PC-9 (cell line): Measurements from ENCODE around the gene ITGB3. TPM values are rescaled to one million over a fixed set of nuclear protein-coding genes. Genes with fewer than 3 reads are reported as not detected.

Experiments
- BruUV-seq: library from RNA; stranded (reverse); fragments of 400-500 nt; replicated peaks from 2 replicates; lab custom pipeline; 2021; lab: Mats Ljungman, UMichigan
- CTCF ChIA-PET: fragments of 300-600 bp; sonication (Branson Sonifier 250); formaldehyde crosslinking; loops from one replicate; lab custom pipeline; 2022; ENCODE audit warnings: antibody characterized with exemption; lab: Charles Lee
- POLR2A ChIA-PET: fragments of 300-600 bp; sonication (Branson Sonifier 250); formaldehyde crosslinking; loops from one replicate; lab custom pipeline; 2022; ENCODE audit warnings: antibody characterized with exemption; ENCODE audit not compliant: unreplicated experiment; lab: Charles Lee
- DNase-seq, 2 experiments: peaks; one replicate each; pipeline versions ENCODE4 v3.0.0 to v3.0.0-alpha.2; 2015 to 2022; ENCODE audit warnings: mixed read lengths in 1 of 2
- H2AFZ ChIP-seq: fragments of 200-600 bp; sonication (generic); 2 replicates; pipeline ENCODE4 v1.8.1; 2017; ENCODE audit warnings: antibody characterized with exemption
- H3F3A ChIP-seq: fragments of 200-600 bp; sonication (generic); 2 replicates; pipeline ENCODE4 v1.8.1; 2017; ENCODE audit warnings: antibody characterized with exemption, mild to moderate bottlenecking, low read depth; ENCODE audit not compliant: insufficient read depth
- H3K27ac ChIP-seq: fragments of 200-600 bp; sonication (generic); 2 replicates; pipeline ENCODE4 v1.6.1; 2016; ENCODE audit warnings: mixed run types
- H3K27me3 ChIP-seq: fragments of 200-600 bp; sonication (generic); 2 replicates; pipeline ENCODE4 v1.6.1; 2016; ENCODE audit warnings: low read depth, mixed run types; ENCODE audit not compliant: insufficient read depth
- H3K36me3 ChIP-seq: fragments of 200-600 bp; sonication (generic); 2 replicates; pipeline ENCODE4 v1.6.1; 2016; ENCODE audit warnings: low read depth, mixed run types
- H3K4me1 ChIP-seq: fragments of 200-600 bp; sonication (generic); replicated peaks from 2 replicates; pipeline ENCODE4 v1.6.1; 2016; ENCODE audit warnings: mixed run types; ENCODE audit not compliant: insufficient read depth
- H3K4me2 ChIP-seq: fragments of 200-600 bp; sonication (generic); 2 replicates; pipeline ENCODE4 v1.6.1; 2017; ENCODE audit warnings: mixed run types
- H3K4me3 ChIP-seq: fragments of 200-600 bp; sonication (generic); 2 replicates; pipeline ENCODE4 v1.6.1; 2016; ENCODE audit warnings: mixed run types
- H3K79me2 ChIP-seq: fragments of 200-600 bp; sonication (generic); 2 replicates; pipeline ENCODE4 v1.6.1; 2017; ENCODE audit warnings: low read depth, mixed run types
- H3K9me2 ChIP-seq: fragments of 200-600 bp; sonication (generic); 2 replicates; pipeline ENCODE4 v1.8.1; 2017; ENCODE audit warnings: mild to moderate bottlenecking; ENCODE audit not compliant: insufficient read depth
- H3K9me3 ChIP-seq: fragments of 200-600 bp; sonication (generic); 2 replicates; pipeline ENCODE4 v1.8.1; 2016; ENCODE audit warnings: low read depth; ENCODE audit not compliant: insufficient read depth
- H4K20me1 ChIP-seq: fragments of 200-600 bp; sonication (generic); 2 replicates; pipeline ENCODE4 v1.8.1; 2017; ENCODE audit not compliant: insufficient read depth
- EZH2 ChIP-seq: fragments of 200-600 bp; sonication (generic); IDR thresholded peaks from 2 replicates; pipeline ENCODE4 v1.8.0; 2017; ENCODE audit warnings: antibody characterized with exemption, low read depth
- intact Hi-C: fragments of 100-400 bp; cut with micrococcal nuclease; formaldehyde crosslinking; loops from one replicate; pipeline ENCODE4 v1.10.0; 2022; ENCODE audit not compliant: unreplicated experiment
- total RNA-seq: library from RNA; stranded (reverse); gene quantifications from 2 replicates; pipeline ENCODE4 v1.2.3, GENCODE V29; 2021
- TF ChIP-seq, protein P1 (sequence below): fragments of 200-600 bp; sonication (generic); conservative IDR thresholded peaks from 2 replicates; pipeline ENCODE4 v1.6.1; 2017; ENCODE audit warnings: mixed run types, antibody characterized with exemption, mild to moderate bottlenecking, moderate library complexity

Gene ITGB3
- total RNA-seq, 1 experiment from 2014 or later = 0.31 TPM

DNA sequence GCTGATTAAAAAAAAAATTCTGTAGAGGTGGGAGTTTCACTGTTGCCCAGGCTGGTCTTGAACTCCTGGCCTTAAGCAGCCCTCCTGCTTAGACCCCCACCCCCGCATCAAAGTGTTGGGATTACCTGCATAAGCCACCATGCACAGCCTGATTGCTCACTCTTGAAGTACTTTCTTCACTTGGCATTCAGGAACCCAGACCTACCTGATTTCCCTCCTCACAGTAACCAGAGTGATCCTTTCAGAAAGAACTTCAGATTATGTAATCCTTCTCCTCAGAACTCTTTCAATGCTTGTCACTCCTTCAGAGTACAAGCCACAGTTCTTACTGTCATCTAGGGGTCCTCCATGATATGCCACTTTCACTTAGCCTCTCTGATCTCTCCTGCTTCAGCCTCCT lies 71.5 kb downstream of the ITGB3 start:
- ChIA-PET POLR2A (interaction anchor here (0.5 kb wide), 1 partner anchor 33 kb away, joined by 6 read pairs; no protein-coding TSS in a partner anchor), CTCF (no interaction called here)
- intact Hi-C loops = no loop called here
- H3K4me1 ChIP-seq = peaks cover 11% of the 10 kb centered on the region
- H3K9me2 ChIP-seq = no peaks in the 10 kb centered on the region
- no peak overlapping the region for H3K27ac ChIP-seq
- peaks cover 42% of the 10 kb centered on the region for H3F3A ChIP-seq
- no TSS peak for BruUV-seq
- no peaks in the 10 kb centered on the region for H3K36me3 ChIP-seq
- H3K27me3 ChIP-seq = no peaks in the 10 kb centered on the region
- no peaks in the 10 kb centered on the region for H3K79me2 ChIP-seq
- TF ChIP-seq, protein P1, sequence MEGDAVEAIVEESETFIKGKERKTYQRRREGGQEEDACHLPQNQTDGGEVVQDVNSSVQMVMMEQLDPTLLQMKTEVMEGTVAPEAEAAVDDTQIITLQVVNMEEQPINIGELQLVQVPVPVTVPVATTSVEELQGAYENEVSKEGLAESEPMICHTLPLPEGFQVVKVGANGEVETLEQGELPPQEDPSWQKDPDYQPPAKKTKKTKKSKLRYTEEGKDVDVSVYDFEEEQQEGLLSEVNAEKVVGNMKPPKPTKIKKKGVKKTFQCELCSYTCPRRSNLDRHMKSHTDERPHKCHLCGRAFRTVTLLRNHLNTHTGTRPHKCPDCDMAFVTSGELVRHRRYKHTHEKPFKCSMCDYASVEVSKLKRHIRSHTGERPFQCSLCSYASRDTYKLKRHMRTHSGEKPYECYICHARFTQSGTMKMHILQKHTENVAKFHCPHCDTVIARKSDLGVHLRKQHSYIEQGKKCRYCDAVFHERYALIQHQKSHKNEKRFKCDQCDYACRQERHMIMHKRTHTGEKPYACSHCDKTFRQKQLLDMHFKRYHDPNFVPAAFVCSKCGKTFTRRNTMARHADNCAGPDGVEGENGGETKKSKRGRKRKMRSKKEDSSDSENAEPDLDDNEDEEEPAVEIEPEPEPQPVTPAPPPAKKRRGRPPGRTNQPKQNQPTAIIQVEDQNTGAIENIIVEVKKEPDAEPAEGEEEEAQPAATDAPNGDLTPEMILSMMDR = no peak
- TF ChIP-seq EZH2 = no peak
- H3K9me3 ChIP-seq = peaks cover 6% of the 10 kb centered on the region; the same call in 1 of the 2 replicates
- no peak overlapping the region for H2AFZ ChIP-seq
- H3K4me2 ChIP-seq = no peak overlapping the region
- H4K20me1 ChIP-seq = no peaks in the 10 kb centered on the region
- no peak overlapping the region for H3K4me3 ChIP-seq
- DNase-seq = peak in 1 of 2 experiments; percentile 40

DNA sequence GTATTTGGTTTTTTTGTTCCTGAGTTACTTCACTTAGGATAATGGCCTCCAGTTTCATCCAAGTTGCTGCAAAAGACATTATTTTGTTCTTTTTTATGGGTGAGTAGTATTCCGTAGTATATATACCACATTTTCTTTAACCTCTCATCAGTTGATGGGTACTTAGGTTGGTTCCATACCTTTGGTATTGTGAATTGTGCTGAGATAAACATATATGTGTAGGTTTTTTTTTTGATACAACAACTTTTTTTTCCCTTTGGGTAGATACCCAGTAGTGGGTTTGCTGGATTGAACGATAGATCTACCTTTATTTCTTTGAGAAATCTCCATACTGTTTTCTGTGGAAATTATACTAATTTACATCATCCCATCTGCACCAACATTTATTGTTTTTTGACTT lies 76.9 kb downstream of the ITGB3 start:
- H3K27ac ChIP-seq = no peak overlapping the region
- H3K79me2 ChIP-seq = no peaks in the 10 kb centered on the region
- peaks cover 14% of the 10 kb centered on the region for H3F3A ChIP-seq
- BruUV-seq = no TSS peak
- POLR2A ChIA-PET = no interaction called here
- intact Hi-C loops = no loop called here
- no peak for TF ChIP-seq EZH2
- TF ChIP-seq, protein P1 = no peak
- no peak overlapping the region for H3K4me3 ChIP-seq
- no peak for DNase-seq
- H2AFZ ChIP-seq = no peak overlapping the region
- no peak overlapping the region for H3K4me2 ChIP-seq
- H3K9me2 ChIP-seq = peaks cover 7% of the 10 kb centered on the region; the same call in 1 of the 2 replicates
- H3K27me3 ChIP-seq = no peaks in the 10 kb centered on the region
- CTCF ChIA-PET = no interaction called here
- H4K20me1 ChIP-seq = no peaks in the 10 kb centered on the region
- no peaks in the 10 kb centered on the region for H3K4me1 ChIP-seq
- no peaks in the 10 kb centered on the region for H3K9me3 ChIP-seq
- 0 out of 2 replicates have a peak, but pooled peaks cover 3% of the 10 kb centered on the region for H3K36me3 ChIP-seq

DNA sequence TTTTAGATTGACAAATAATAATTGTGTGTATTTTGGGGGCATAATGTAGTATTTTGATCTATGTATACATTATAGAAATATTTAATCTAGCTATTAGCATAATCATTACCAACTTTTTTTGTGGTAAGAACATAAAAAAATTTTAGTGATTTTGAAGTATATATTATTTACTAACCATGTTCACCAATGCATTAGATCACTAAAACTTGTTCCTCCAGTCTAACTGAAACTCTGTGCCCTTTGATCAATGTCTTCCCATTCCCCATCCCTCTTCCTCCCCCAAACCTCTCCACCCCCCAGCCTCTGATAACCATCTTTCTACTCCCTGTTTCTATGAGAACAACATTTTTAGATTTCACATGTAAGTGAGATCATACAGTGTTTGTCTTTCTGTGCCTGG lies 78.7 kb downstream of the ITGB3 start:
- no peak for TF ChIP-seq EZH2
- TF ChIP-seq, protein P1 = no peak
- H3K79me2 ChIP-seq = no peaks in the 10 kb centered on the region
- no peak overlapping the region for H2AFZ ChIP-seq
- H4K20me1 ChIP-seq = no peaks in the 10 kb centered on the region
- H3K4me1 ChIP-seq = no peaks in the 10 kb centered on the region
- H3K9me3 ChIP-seq = no peaks in the 10 kb centered on the region
- DNase-seq = no peak
- H3K36me3 ChIP-seq = 0 out of 2 replicates have a peak, but pooled peaks cover 3% of the 10 kb centered on the region
- BruUV-seq = no TSS peak
- peaks cover 7% of the 10 kb centered on the region; the same call in 1 of the 2 replicates for H3F3A ChIP-seq
- no peak overlapping the region for H3K4me2 ChIP-seq
- no peaks in the 10 kb centered on the region for H3K27me3 ChIP-seq
- H3K9me2 ChIP-seq = peaks cover 7% of the 10 kb centered on the region; the same call in 1 of the 2 replicates
- ChIA-PET POLR2A (no interaction called here), CTCF (no interaction called here)
- H3K4me3 ChIP-seq = no peak overlapping the region
- intact Hi-C loops = no loop called here
- H3K27ac ChIP-seq = no peak overlapping the region
